ENCODE measurements around the gene CAMKV.

- TF ChIP-seq CTCF (conservative IDR thresholded peaks at IDR 0.05; ENCODE audit: low read depth, low read length) (no peak), EZH2 (IDR thresholded peaks at IDR 0.05; ENCODE audit: low read length, unreplicated experiment) (no peak)
Measured at GRCh38 chr3:49886922-49887265, 17.2 kb upstream of the CAMKV start.

All from PC-3 (cell line).